HG02943 (cell line): ENCODE results near the gene CA5B.
A peak's percentile ranks its signal among the peaks of the same experiment; 100 is the strongest.
"Not testable (repeated sequence)": the region's sequence is repeated elsewhere in the genome, so short reads cannot be mapped to it uniquely, and the experiment has no call there.

ENCODE experiments used
- ATAC-seq: cut with Tn5 transposase; IDR thresholded peaks from one replicate; pipeline ENCODE4 v1.9.1; 2021; ENCODE audit warnings: mild to moderate bottlenecking, low read depth, moderate library complexity; ENCODE audit not compliant: unreplicated experiment

CA5B gene

GRCh38 chrX:15737959-15738902 is at the start of gene CA5B:
CA5B (plus strand) TSS chrX:15738270; CDS start chrX:15750024, 11,754 bp downstream.
- ATAC-seq = peak; percentile 98

GRCh38 chrX:15694941-15695451 is 43.1 kb upstream of the CA5B start:
- no peak for ATAC-seq

- no peak for ATAC-seq
Measured at GRCh38 chrX:15696516-15696915, 41.6 kb upstream of the CA5B start.

- no peak for ATAC-seq
Measured at GRCh38 chrX:15702488-15703371, 35.3 kb upstream of the CA5B start.

GRCh38 chrX:15703809-15704208 is 34.3 kb upstream of the CA5B start:
- not testable (repeated sequence) for ATAC-seq

- not testable (repeated sequence) for ATAC-seq
Measured at GRCh38 chrX:15704273-15704672, 33.8 kb upstream of the CA5B start.

- no peak for ATAC-seq
Measured at GRCh38 chrX:15714529-15714928, 23.5 kb upstream of the CA5B start.

GRCh38 chrX:15718283-15718970 is 19.6 kb upstream of the CA5B start:
- no peak for ATAC-seq

GRCh38 chrX:15719324-15719968 is 18.6 kb upstream of the CA5B start:
- no peak for ATAC-seq

GRCh38 chrX:15721911-15722310 is 16.2 kb upstream of the CA5B start:
- no peak for ATAC-seq

GRCh38 chrX:15723887-15724517 is 14.1 kb upstream of the CA5B start:
- no peak for ATAC-seq

GRCh38 chrX:15724911-15725310 is 13.2 kb upstream of the CA5B start:
- no peak for ATAC-seq

GRCh38 chrX:15731368-15731767 is 6.7 kb upstream of the CA5B start:
- ATAC-seq = not testable (repeated sequence)

- ATAC-seq = no peak
Measured at GRCh38 chrX:15737190-15737958, 696 bp upstream of the CA5B start.

- no peak for ATAC-seq
Measured at GRCh38 chrX:15739886-15740285, 1.8 kb downstream of the CA5B start.

- no peak for ATAC-seq
Measured at GRCh38 chrX:15744181-15744867, 6.3 kb downstream of the CA5B start.

- no peak for ATAC-seq
Measured at GRCh38 chrX:15745179-15745578, 7.1 kb downstream of the CA5B start.

GRCh38 chrX:15746651-15747050 is 8.6 kb downstream of the CA5B start:
- ATAC-seq = not testable (repeated sequence)
